ENCODE results near the gene HEPHL1.

Gene HEPHL1

DNA sequence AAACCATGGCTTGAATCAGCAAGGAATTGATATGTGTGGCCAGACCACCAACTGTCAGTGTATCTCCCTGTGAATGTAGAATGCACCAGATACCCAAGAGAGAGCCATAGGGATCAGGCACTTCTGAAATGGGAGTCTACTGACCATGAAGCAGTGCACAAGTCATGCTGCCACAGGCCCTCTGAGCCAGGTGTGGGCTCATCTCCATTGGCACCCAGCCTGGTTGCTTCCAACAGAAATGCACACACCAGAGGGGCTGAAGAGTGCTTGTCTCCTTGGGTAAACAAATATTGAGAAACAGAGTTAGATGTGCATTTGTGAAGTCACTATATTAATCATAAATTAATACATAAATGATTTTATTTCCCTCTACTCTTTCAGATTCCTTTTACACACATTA lies 79.1 kb downstream of the HEPHL1 start:
- no peak for DNase-seq (ENCODE audit: low read depth)
- no peak overlapping the region for H3K4me3 ChIP-seq (ENCODE audit: low read depth, low read length)
- TF ChIP-seq, protein P1, sequence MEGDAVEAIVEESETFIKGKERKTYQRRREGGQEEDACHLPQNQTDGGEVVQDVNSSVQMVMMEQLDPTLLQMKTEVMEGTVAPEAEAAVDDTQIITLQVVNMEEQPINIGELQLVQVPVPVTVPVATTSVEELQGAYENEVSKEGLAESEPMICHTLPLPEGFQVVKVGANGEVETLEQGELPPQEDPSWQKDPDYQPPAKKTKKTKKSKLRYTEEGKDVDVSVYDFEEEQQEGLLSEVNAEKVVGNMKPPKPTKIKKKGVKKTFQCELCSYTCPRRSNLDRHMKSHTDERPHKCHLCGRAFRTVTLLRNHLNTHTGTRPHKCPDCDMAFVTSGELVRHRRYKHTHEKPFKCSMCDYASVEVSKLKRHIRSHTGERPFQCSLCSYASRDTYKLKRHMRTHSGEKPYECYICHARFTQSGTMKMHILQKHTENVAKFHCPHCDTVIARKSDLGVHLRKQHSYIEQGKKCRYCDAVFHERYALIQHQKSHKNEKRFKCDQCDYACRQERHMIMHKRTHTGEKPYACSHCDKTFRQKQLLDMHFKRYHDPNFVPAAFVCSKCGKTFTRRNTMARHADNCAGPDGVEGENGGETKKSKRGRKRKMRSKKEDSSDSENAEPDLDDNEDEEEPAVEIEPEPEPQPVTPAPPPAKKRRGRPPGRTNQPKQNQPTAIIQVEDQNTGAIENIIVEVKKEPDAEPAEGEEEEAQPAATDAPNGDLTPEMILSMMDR (IDR thresholded peaks at IDR 0.05; ENCODE audit: low read depth, low read length, missing control alignments): no peak

- no peak overlapping the region for H3K4me3 ChIP-seq (ENCODE audit: low read depth, low read length)
- TF ChIP-seq, protein P1 (IDR thresholded peaks at IDR 0.05; ENCODE audit: low read depth, low read length, missing control alignments): no peak
- DNase-seq (ENCODE audit: low read depth): no peak
These were observed 82.3 kb downstream of the HEPHL1 start for GRCh38 chr11:94103471-94103870.

- DNase-seq (ENCODE audit: low read depth): no peak
- TF ChIP-seq, protein P1 (IDR thresholded peaks at IDR 0.05; ENCODE audit: low read depth, low read length, missing control alignments): no peak
- H3K4me3 ChIP-seq (ENCODE audit: low read depth, low read length): no peak overlapping the region
These were observed 83.6 kb downstream of the HEPHL1 start for GRCh38 chr11:94104734-94105133.

DNA sequence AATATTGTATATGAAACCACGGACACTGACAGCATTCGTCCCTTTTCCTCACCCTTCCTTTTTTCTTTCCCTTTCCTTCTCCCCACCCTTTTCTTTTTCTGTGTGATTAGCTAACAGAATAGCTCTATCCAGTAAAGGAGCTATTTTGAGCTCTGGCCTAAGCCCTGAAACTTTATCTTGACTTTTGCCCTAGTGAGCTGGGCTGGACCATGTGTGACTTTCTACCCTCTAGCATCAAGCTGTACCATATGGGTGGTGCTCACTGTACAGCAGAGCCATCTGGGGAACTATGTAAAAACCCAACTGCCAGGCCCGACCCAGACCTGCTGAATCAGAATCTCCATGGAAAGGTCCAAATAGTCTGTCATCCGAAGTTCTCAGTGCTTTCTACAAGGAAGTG lies 85.6 kb downstream of the HEPHL1 start:
- DNase-seq (ENCODE audit: low read depth): no peak
- no peak overlapping the region for H3K4me3 ChIP-seq (ENCODE audit: low read depth, low read length)
- TF ChIP-seq, protein P1 (IDR thresholded peaks at IDR 0.05; ENCODE audit: low read depth, low read length, missing control alignments): no peak

- DNase-seq (ENCODE audit: low read depth): no peak
- H3K4me3 ChIP-seq (ENCODE audit: low read depth, low read length): no peak overlapping the region
- TF ChIP-seq, protein P1 (IDR thresholded peaks at IDR 0.05; ENCODE audit: low read depth, low read length, missing control alignments): no peak
These were observed 86.2 kb downstream of the HEPHL1 start for GRCh38 chr11:94107363-94107762.

- H3K4me3 ChIP-seq (ENCODE audit: low read depth, low read length): no peak overlapping the region
- TF ChIP-seq, protein P1 (IDR thresholded peaks at IDR 0.05; ENCODE audit: low read depth, low read length, missing control alignments): no peak
- no peak for DNase-seq (ENCODE audit: low read depth)
These were observed 90.1 kb downstream of the HEPHL1 start for GRCh38 chr11:94111241-94111640.

- H3K4me3 ChIP-seq (ENCODE audit: low read depth, low read length): no peak overlapping the region
- TF ChIP-seq, protein P1 (IDR thresholded peaks at IDR 0.05; ENCODE audit: low read depth, low read length, missing control alignments): no peak
- no peak for DNase-seq (ENCODE audit: low read depth)
These were observed 90.5 kb downstream of the HEPHL1 start for GRCh38 chr11:94111660-94112059.
